OCI-LY3 (cell line): ENCODE data around the gene SORBS1.

Experiments used
- EZH2phosphoT487 ChIP-seq: fragments of 200-600 bp; shearing (Covaris generic); IDR thresholded peaks from 2 replicates; pipeline ENCODE4 v1.6.1; 2018; ENCODE audit warnings: antibody characterized with exemption, mixed run types, low read depth
- TF ChIP-seq, protein P1 (sequence below): fragments of 200-600, 300-600 bp; sonication (generic); IDR thresholded peaks from 2 replicates; pipeline ENCODE4 v1.5.1; 2014; ENCODE audit warnings: antibody characterized with exemption, low read length, low read depth

DNA sequence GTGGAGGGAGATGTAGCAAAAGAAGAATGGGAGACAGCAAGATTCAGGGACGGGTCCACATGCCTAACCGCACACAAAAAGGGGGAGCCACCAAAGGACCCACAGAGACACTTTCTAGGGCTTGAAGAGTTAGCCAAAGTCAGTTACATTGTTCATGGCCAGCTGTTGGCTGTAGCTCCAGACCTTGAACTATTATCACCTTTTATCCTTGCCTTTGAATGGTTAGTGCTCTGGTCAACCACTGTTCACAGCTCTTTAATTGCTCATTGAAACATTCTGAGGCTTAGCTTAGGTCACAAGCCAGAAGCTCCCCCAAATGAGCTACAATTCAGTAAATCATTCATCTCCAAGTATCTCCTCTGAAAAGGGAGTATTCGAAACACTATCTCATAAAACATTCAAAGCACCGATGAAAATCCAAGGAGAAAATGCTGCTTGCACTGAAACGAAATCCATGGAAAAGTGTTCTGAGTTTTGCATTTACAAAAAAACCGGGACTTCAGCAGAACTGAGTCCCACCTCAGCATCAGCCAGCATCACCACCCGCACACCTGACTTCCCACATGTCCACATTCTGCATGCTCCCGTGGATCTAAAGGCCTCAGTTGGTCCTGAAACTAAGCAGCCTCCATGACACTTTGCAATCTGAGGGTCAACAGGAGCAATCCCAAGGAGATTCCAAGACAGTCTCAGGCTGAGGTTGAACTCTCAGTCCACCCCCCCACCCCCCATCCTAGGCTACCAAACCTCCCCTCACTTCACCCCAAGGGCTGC, 4.0 kb downstream of the SORBS1 start:
- TF ChIP-seq, protein P1, sequence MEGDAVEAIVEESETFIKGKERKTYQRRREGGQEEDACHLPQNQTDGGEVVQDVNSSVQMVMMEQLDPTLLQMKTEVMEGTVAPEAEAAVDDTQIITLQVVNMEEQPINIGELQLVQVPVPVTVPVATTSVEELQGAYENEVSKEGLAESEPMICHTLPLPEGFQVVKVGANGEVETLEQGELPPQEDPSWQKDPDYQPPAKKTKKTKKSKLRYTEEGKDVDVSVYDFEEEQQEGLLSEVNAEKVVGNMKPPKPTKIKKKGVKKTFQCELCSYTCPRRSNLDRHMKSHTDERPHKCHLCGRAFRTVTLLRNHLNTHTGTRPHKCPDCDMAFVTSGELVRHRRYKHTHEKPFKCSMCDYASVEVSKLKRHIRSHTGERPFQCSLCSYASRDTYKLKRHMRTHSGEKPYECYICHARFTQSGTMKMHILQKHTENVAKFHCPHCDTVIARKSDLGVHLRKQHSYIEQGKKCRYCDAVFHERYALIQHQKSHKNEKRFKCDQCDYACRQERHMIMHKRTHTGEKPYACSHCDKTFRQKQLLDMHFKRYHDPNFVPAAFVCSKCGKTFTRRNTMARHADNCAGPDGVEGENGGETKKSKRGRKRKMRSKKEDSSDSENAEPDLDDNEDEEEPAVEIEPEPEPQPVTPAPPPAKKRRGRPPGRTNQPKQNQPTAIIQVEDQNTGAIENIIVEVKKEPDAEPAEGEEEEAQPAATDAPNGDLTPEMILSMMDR = no peak
- no peak for TF ChIP-seq EZH2phosphoT487
